ENCODE measurements around the gene MAST4. TPM values are rescaled to one million over a fixed set of nuclear protein-coding genes. Genes with fewer than 3 reads are reported as not detected.

Gene MAST4
- total and polyA plus RNA-seq, 2 of the 8 experiments (the other 6 are each of a cell fraction or from before 2014, with no cell fraction given): 1.5 to 2.6 TPM

DNA sequence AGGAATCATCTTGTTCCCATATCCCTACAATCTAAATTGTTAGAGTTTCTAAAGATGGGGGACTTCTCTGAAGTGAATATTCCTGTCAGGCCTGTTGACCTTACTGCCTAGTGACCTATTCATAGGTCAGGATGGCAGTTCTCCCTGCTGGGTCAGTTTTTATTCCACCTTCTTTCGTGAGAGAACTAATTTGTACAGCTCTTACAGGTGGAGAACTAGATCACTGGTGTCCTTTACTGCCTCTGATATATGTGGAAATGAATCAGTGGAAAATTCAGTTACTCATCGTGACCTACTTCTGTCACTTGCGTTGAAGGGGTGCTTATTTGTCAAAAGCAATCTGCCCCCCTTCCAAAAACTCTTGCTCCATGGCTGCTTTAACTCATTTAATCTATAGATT lies 435.5 kb downstream of the MAST4 start (continued):
- TF ChIP-seq SRF (IDR thresholded peaks at IDR 0.05; ENCODE audit: low read depth, low read length): no peak

Measured in H1 (cell line).